Tibial nerve (tissue), 4 donors: Measurements from ENCODE around the gene KHNYN.

ENCODE experiments used
- CTCF ChIP-seq, 5 experiments: fragments of 200-600 bp in 3 of 5; fragments of 450-650 bp in 2 of 5; sonication (generic) in 3 of 5; IDR thresholded peaks; one replicate each; pipeline ENCODE4 v1.5.1; 2016 to 2019; ENCODE audit warnings: antibody characterized with exemption in 5 of 5, mild to moderate bottlenecking in 3 of 5, moderate library complexity in 2 of 5
- EP300 ChIP-seq, 2 donors: sonication (generic); formaldehyde crosslinking; IDR thresholded peaks; one replicate each; pipeline ENCODE4 v1.6.1; 2017; ENCODE audit warnings: antibody characterized with exemption in 2 of 2, mild to moderate bottlenecking in 1 of 2
- POLR2A ChIP-seq, 2 donors: fragments of 450-650 bp; IDR thresholded peaks; one replicate each; pipeline ENCODE4 v1.6.1; 2017; ENCODE audit warnings: antibody characterized with exemption in 2 of 2, mild to moderate bottlenecking in 2 of 2, moderate library complexity in 2 of 2

GRCh38 chr14:24418492-24418873, 11.3 kb upstream of the KHNYN start:
- no peak for TF ChIP-seq CTCF (IDR thresholded peaks at IDR 0.05)
- TF ChIP-seq POLR2A (IDR thresholded peaks at IDR 0.05), result no peak
- no peak for TF ChIP-seq EP300 (IDR thresholded peaks at IDR 0.05)
